DOHH2 (cell line): ENCODE results near the gene HOXA13.
A peak's percentile ranks its signal among the peaks of the same experiment; 100 is the strongest.

ENCODE experiments used
- EZH2phosphoT487 ChIP-seq: fragments of 200-600 bp; sonication (generic); IDR thresholded peaks from 2 replicates; pipeline ENCODE4 v1.6.1; 2017; ENCODE audit warnings: borderline replicate concordance, mild to moderate bottlenecking, antibody characterized with exemption, low read length, moderate library complexity, mixed read lengths
- TF ChIP-seq, protein P1 (sequence below): fragments of 200-600 bp; sonication (generic); IDR thresholded peaks from one replicate; pipeline ENCODE4 v1.5.1; 2014; ENCODE audit warnings: antibody characterized with exemption, mild to moderate bottlenecking, low read depth, low read length; ENCODE audit not compliant: poor library complexity, severe bottlenecking

DNA sequence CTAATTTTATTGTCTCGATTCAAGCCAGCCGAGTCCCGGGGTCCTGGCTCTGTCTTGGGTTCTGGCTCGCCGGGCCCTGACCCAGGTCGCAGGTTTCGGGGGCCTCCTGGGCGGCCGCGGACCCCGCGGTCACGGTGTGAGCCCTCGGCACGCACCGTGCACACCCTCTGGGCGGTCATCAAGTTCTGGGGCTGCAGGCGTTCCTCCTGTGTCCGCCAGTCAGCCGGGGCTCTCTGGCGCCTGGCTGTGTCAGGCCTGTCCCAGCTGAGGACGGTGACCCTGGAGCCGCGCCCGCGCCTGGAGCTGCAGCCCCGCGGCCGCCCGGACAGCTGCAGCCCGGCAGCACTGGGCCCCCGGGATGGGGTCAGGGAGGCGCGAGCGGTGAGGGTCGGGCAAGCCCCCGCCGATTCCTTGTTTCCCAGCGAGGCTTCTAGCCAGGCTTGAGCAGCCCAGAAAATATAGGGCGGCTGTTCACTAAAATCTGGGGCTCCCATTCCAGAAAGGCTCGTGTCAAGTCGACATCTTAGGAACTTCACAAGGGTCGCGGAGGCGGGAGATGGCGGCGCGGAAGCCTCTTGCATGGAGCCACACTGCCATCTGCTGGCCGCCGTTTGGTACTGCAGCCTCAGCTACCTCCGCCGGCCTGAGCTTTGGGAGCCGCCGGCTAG is 39.2 kb downstream of the HOXA13 start:
- TF ChIP-seq, protein P1, sequence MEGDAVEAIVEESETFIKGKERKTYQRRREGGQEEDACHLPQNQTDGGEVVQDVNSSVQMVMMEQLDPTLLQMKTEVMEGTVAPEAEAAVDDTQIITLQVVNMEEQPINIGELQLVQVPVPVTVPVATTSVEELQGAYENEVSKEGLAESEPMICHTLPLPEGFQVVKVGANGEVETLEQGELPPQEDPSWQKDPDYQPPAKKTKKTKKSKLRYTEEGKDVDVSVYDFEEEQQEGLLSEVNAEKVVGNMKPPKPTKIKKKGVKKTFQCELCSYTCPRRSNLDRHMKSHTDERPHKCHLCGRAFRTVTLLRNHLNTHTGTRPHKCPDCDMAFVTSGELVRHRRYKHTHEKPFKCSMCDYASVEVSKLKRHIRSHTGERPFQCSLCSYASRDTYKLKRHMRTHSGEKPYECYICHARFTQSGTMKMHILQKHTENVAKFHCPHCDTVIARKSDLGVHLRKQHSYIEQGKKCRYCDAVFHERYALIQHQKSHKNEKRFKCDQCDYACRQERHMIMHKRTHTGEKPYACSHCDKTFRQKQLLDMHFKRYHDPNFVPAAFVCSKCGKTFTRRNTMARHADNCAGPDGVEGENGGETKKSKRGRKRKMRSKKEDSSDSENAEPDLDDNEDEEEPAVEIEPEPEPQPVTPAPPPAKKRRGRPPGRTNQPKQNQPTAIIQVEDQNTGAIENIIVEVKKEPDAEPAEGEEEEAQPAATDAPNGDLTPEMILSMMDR: peak; percentile 100
- TF ChIP-seq EZH2phosphoT487: peak; percentile 84; the same call in 1 of the 2 replicates
